Loucy (cell line): Measurements from ENCODE around the gene SBF2.

Experiments used
- EZH2phosphoT487 ChIP-seq: fragments of 200-600 bp; IDR thresholded peaks from 2 replicates; pipeline ENCODE4 v1.6.1; 2018; ENCODE audit warnings: antibody characterized with exemption, mild to moderate bottlenecking, moderate library complexity, borderline replicate concordance
- TF ChIP-seq, protein P1 (sequence below): fragments of 200-600 bp; sonication (generic); conservative IDR thresholded peaks from 2 replicates; pipeline ENCODE4 v1.5.1; 2014; ENCODE audit warnings: mild to moderate bottlenecking, antibody characterized with exemption, low read length

DNA sequence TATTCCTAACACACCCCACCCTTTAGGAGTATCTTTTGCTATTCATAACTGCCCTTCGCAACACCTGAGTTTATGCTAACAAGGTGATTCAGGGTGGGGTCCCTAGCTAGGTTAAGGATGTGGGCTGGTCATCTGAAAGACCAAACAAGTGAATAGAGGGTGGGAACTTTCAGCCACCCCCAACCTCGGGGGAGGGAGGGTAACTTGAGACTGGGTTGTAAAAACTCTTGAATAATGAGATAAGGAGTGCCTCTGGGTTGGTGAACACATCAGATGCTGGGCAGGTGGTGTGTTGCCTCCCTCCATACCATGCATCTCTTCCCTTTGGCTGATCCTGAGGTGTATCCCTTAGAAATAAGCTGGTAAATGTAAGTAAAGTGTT lies 518.6 kb downstream of the SBF2 start:
- TF ChIP-seq, protein P1, sequence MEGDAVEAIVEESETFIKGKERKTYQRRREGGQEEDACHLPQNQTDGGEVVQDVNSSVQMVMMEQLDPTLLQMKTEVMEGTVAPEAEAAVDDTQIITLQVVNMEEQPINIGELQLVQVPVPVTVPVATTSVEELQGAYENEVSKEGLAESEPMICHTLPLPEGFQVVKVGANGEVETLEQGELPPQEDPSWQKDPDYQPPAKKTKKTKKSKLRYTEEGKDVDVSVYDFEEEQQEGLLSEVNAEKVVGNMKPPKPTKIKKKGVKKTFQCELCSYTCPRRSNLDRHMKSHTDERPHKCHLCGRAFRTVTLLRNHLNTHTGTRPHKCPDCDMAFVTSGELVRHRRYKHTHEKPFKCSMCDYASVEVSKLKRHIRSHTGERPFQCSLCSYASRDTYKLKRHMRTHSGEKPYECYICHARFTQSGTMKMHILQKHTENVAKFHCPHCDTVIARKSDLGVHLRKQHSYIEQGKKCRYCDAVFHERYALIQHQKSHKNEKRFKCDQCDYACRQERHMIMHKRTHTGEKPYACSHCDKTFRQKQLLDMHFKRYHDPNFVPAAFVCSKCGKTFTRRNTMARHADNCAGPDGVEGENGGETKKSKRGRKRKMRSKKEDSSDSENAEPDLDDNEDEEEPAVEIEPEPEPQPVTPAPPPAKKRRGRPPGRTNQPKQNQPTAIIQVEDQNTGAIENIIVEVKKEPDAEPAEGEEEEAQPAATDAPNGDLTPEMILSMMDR, result no peak
- TF ChIP-seq EZH2phosphoT487, result no peak
